Amygdala (tissue), 56 donors: ENCODE data around the gene UBN2.

Experiments used
- DNase-seq, 56 donors: peaks; one replicate each; lab custom pipeline; 2025; lab: John Stamatoyannopoulos, UW

The UBN2 gene

GRCh38 chr7:139341058-139341775, 110.2 kb downstream of the UBN2 start, which contains the start of gene FMC1:
TSS of gene FMC1 (plus strand) at chr7:139341337. CDS start at chr7:139341385, 48 bp downstream.
- DNase-seq: peak; percentile 29 to 98 (median 91)

- peak in 1 of 56 donors; percentile 91 for DNase-seq
These were observed 110.8 kb downstream of the UBN2 start for GRCh38 chr7:139341776-139342226.

GRCh38 chr7:139345042-139345441, 114.0 kb downstream of the UBN2 start:
- no peak for DNase-seq

- no peak for DNase-seq
These were observed 120.0 kb downstream of the UBN2 start for GRCh38 chr7:139351027-139351426.

- DNase-seq: no peak
These were observed 123.7 kb downstream of the UBN2 start for GRCh38 chr7:139354729-139355128.

GRCh38 chr7:139355320-139355719, 124.3 kb downstream of the UBN2 start:
- DNase-seq: no peak
